Adipocyte (in vitro differentiated cells): ENCODE data around the gene DNAJC2.
"Not testable (repeated sequence)": the region's sequence is repeated elsewhere in the genome, so short reads cannot be mapped to it uniquely, and the experiment has no call there.

Source experiments
- DNase-seq: peaks from one replicate; pipeline ENCODE4 v3.0.0-alpha.2; 2015; ENCODE audit warnings: low read depth
- H3K27me3 ChIP-seq: replicated peaks from 2 replicates; pipeline ENCODE4 v1.7.0; 2013; ENCODE audit warnings: mild to moderate bottlenecking, low read length, moderate library complexity; ENCODE audit not compliant: control insufficient read depth, insufficient read depth
- H3K36me3 ChIP-seq: 2 replicates; pipeline ENCODE4 v1.7.0; 2013; ENCODE audit warnings: low read length, mild to moderate bottlenecking, moderate library complexity; ENCODE audit not compliant: control insufficient read depth, insufficient read depth, severe bottlenecking
- H3K4me1 ChIP-seq: 2 replicates; pipeline ENCODE4 v1.7.0; 2013; ENCODE audit warnings: mild to moderate bottlenecking, low read length, moderate library complexity; ENCODE audit not compliant: control insufficient read depth, insufficient read depth
- H3K4me3 ChIP-seq: 2 replicates; pipeline ENCODE4 v1.7.0; 2013; ENCODE audit warnings: mild to moderate bottlenecking, low read length, moderate library complexity
- H3K9ac ChIP-seq: 2 replicates; pipeline ENCODE4 v1.7.0; 2013; ENCODE audit warnings: mild to moderate bottlenecking, low read length, moderate library complexity
- H3K9me3 ChIP-seq: 2 replicates; pipeline ENCODE4 v1.7.0; 2013; ENCODE audit warnings: mild to moderate bottlenecking, low read length, moderate library complexity; ENCODE audit not compliant: control insufficient read depth

The DNAJC2 gene

DNA sequence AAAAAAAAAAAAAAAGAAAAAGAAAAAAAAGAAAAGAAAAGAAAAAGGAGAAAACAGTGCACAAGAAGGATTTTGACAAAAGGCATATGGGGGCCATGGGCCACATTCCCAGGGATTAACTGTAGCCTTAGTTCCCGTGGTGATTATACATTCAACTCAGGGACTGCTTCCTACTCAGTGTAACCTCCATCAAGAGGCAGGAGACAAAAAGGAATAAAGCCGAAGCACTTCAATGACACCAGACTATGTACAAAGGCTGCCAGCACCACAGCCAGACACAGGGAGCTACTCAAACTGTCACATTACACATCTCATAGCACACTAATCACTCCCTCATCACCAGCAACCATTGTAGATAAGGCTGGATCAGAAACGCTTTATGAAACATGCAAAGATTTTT, 52.4 kb downstream of the DNAJC2 start:
- no peaks in the 10 kb centered on the region for H3K9me3 ChIP-seq
- no peak for DNase-seq
- no peaks in the 10 kb centered on the region for H3K4me1 ChIP-seq
- H3K27me3 ChIP-seq, result peaks cover 4% of the 10 kb centered on the region
- H3K4me3 ChIP-seq, result no peak overlapping the region
- H3K36me3 ChIP-seq, result no peaks in the 10 kb centered on the region
- no peak overlapping the region for H3K9ac ChIP-seq

DNA sequence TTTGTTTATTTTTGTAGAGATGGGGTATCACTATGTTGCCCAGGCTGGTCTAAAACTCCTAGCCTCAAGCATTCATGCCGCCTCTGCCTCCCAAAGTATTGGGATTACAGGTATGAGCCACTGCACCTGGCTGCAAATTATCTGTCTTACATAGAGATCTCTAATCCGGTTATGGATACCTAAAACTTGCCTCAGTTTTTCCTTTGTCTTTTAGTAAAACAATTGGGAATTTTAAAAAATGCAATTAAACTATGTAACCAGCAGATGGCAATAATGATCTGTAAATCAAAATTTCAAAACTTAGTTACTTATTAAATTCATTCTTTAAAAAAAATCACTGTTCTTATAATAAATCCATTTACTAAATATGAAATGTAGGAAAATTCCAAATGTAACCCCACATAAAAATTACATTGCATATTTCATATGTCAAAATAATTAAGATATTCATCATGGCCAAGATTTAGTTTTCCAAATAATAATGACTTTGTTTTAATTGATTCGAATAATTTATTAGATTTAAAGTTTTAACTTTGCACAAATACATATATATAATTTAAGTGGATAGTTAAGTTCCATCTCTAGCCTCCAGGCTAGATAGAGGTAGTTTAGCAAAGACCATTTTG, 61.7 kb downstream of the DNAJC2 start:
- H3K9me3 ChIP-seq, H3K4me3 ChIP-seq, H3K9ac ChIP-seq, DNase-seq, H3K4me1 ChIP-seq, H3K36me3 ChIP-seq, H3K27me3 ChIP-seq: not testable (repeated sequence)

DNA sequence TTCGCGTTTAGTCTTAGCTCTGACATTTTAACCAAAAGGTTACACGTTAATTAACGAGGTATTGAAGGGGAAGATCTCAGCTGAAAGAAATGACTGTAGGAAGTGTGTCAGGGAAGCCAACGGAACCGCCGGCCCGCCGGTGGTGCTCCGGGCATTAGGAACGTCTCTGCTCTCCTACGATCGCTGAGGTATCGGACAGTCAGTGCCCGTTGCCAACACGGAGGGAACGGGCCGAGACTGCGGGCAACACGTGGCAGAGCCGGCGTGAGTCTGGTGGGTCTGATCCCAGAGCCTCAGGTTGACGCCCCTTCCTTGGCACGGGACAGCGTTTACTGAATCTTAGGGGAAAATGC, 63.8 kb downstream of the DNAJC2 start:
- H3K9ac ChIP-seq, H3K36me3 ChIP-seq, H3K4me1 ChIP-seq, H3K27me3 ChIP-seq, H3K9me3 ChIP-seq: not testable (repeated sequence)
- DNase-seq, result peak; percentile 44
- H3K4me3 ChIP-seq, result peak overlapping the region; percentile 82

DNA sequence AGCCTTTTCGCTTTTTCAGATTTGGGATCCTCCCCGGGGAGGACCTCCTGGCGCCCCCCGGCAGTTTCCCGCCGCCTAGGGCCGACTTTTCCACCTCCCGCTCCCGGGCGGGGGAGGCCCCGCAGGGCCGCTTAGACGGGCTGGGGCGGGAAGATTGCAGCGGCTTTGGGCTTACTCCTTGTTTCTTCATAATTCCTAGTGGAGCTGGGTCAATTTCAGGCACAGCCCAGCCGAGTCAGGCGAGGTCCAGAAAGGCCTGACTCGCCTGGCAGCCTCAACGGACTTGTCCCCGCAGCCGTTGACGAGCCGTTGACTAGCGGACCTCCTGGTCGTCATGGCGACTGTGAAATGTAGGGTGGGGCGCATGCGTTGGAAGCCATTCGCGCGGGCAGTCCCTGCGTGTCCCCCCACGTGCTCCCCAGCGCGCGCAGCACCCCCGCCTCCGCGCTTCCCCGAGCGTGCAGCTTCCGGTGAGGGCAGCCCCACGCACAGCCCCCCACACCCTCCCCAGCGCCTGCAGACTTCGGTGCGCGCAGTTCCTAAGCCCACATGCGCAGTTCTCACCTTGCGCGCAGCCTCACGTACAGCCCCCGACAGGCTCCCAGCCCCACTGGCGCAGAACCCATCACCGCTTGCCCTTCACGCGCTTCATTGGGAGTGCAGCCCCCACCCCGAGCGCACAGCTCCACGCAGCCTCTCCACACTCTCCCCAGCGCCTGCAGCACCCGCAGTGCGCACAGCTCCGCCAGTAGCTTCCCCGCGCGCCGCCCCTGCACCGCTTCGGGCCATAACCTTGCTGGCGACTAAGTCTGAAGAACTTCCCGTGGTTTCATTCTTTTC, 64.4 kb downstream of the DNAJC2 start:
- not testable (repeated sequence) for H3K4me1 ChIP-seq, H3K36me3 ChIP-seq, H3K27me3 ChIP-seq, H3K9me3 ChIP-seq
- H3K9ac ChIP-seq, result peak overlapping the region; percentile 67
- peak; percentile 81 for DNase-seq
- H3K4me3 ChIP-seq, result peak overlapping the region; percentile 82

DNA sequence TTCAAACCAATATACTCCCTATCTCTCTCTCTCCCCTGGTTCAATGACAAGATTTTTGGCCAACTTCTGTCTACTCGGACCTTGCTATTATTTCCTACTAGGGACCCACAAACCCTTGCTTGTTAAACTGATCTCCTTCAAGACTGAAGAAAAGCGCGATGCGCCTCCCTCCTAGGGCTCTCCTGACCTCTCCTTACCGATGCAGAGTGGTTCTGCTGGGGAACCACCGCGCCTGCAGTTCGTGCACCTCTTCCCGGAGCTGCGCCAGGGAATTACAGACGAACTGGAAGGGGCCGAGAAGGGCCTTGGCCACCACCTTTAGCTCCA, 65.0 kb downstream of the DNAJC2 start:
- peak overlapping the region; percentile 82 for H3K4me3 ChIP-seq
- not testable (repeated sequence) for H3K36me3 ChIP-seq, H3K27me3 ChIP-seq, H3K9me3 ChIP-seq, H3K4me1 ChIP-seq
- DNase-seq, result peak; percentile 37
- H3K9ac ChIP-seq, result peak overlapping the region; percentile 67

DNA sequence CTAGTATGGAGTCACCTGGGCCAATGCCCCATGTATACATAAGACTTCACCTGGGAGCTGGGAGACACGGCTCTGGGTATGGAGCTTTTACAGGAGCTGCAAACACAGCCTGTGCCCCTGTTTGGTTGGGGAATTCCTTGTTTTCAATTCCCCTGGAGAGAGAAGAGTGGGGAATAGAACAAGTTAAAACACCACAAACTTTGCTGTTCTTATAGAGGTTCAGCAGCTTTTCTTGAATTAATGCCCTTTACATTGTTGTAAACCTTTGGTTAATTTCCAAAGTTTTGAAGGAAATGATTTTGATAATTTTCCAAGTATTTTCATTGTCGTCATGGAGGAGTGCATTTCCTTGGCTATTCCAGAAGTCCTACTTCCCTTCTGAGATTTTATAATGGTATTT, 66.4 kb downstream of the DNAJC2 start:
- H3K36me3 ChIP-seq, H3K27me3 ChIP-seq, H3K9ac ChIP-seq, DNase-seq, H3K9me3 ChIP-seq, H3K4me1 ChIP-seq, H3K4me3 ChIP-seq: not testable (repeated sequence)

DNA sequence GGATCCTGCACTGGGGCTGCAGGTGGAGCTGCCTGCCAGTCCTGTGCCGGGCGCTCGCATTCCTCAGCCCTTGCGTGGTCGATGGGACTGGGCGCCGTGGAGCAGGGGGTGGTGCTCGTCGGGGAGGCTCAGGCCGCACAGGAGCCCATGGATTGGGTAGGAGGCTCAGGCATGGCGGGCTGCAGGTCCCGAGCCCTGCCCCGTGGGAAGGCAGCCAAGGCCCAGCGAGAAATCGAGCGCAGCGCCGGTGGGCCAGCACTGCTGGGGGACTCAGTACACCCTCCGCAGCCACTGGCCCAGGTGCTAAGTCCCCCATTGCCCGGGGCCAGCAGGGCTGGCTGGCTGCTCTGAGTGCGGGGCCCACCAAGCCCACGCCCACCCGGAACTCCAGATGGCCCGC, 69.7 kb downstream of the DNAJC2 start:
- not testable (repeated sequence) for H3K4me1 ChIP-seq, DNase-seq, H3K36me3 ChIP-seq, H3K27me3 ChIP-seq, H3K9me3 ChIP-seq, H3K4me3 ChIP-seq, H3K9ac ChIP-seq

DNA sequence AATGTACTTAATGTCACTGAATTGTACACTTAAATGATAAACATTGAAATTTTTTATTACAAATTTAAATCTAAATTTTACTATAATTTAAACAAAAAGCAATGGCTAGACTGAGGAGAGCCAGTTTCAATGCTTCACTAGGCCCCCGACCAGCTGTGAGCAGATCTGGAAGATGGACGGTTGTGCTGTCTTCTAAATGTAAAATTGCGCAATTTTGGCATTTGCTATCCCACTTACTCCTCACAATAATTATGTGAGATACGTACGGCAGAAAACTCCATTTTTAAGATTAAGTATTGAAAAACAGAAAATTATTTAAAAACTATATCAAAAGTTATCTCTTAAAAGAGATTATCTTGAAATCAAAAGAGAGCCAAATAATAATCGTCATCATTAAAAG, 71.2 kb downstream of the DNAJC2 start:
- H3K9ac ChIP-seq, H3K36me3 ChIP-seq, H3K27me3 ChIP-seq, H3K9me3 ChIP-seq, DNase-seq, H3K4me1 ChIP-seq, H3K4me3 ChIP-seq: not testable (repeated sequence)

DNA sequence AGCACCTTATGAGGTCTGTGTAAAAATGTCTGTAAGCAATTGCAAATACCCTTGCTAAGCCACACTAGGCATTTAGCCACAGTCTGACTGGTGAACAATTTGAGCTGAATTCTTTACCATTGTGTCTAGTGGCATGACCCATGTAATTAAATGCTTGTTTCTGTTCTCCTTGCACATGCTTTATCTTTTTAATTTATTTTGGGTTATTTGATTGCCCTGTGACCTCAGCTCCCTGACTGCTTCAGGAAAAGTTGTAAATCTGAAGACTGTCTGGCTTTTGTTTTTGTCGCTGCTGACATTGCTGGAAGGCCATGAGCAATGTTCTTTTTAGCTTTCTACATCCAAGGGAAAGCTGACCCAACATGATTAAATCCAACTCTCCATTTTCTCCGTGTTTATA, 78.3 kb downstream of the DNAJC2 start:
- not testable (repeated sequence) for H3K36me3 ChIP-seq, H3K4me1 ChIP-seq, H3K4me3 ChIP-seq, H3K9ac ChIP-seq, H3K27me3 ChIP-seq, H3K9me3 ChIP-seq, DNase-seq

DNA sequence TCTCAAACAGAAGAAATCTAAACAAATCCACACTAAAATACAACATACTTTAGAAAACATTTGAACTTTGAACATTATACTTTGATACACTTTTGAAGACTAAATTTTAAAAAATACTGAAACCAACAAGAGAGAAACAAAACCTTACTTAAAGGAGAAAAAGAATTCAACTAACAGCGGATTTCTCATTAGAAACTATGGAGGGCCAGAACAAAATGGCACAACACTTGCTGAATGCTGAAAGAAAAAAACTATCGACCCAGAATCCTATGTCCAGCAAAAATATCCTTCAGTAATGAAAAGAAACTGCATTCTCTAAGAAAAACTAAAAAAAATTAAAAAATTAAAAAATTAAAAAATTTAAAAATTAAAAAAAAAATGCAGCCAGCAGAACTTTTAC, 80.5 kb downstream of the DNAJC2 start:
- not testable (repeated sequence) for H3K9me3 ChIP-seq, H3K36me3 ChIP-seq, H3K4me1 ChIP-seq, H3K4me3 ChIP-seq, H3K9ac ChIP-seq, DNase-seq, H3K27me3 ChIP-seq
